ENCODE measurements around the gene KRI1. TPM values are rescaled to one million over a fixed set of nuclear protein-coding genes. Genes with fewer than 3 reads are reported as not detected.

KRI1 gene
- 8.0 and 10.7 TPM in 2 replicates for total RNA-seq

DNA sequence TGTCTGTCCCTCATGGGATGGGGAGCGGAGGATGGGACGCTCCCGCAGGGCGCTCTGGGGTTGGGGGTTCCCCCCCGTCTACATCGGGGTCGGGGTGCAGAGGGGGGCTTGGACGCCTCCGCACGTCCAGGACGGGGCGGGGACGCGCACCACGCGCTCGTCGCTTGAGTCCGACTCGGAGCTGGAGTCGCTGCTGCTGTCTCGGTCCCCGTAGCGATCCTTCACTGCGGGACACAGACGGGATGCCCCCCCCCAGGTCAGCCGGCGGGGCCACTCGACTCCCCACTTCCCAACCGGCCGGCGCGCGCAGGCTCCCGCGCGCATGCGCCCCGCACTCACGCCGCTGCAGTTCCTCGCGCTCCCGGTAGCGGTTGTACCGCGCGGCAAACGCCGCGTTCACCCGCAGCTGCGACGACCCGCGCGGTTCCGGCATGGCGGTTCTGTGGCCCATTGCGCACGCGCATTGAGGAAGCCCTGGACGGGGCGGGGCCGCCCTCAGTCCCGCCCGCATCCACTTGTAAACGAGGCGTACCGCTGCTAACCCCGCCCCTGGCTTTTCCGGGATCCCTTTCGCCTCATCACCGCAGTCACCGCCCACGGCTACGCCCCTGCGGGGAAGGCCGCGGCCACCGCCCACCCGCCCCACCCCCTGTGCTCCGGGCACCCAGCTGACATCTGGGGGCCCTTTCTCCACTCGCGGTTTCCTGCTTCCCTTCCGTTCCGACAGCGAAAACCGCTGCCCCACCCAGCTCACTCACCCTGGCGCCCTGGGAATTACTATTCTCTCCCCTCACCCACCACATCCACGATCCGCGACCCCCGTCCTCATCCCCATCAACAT lies at the start of gene KRI1:
Gene KRI1, minus strand, starts transcription at position 444 of the 841 bp plus-strand sequence. Its CDS starts 11 bp downstream, at position 433.

DNA sequence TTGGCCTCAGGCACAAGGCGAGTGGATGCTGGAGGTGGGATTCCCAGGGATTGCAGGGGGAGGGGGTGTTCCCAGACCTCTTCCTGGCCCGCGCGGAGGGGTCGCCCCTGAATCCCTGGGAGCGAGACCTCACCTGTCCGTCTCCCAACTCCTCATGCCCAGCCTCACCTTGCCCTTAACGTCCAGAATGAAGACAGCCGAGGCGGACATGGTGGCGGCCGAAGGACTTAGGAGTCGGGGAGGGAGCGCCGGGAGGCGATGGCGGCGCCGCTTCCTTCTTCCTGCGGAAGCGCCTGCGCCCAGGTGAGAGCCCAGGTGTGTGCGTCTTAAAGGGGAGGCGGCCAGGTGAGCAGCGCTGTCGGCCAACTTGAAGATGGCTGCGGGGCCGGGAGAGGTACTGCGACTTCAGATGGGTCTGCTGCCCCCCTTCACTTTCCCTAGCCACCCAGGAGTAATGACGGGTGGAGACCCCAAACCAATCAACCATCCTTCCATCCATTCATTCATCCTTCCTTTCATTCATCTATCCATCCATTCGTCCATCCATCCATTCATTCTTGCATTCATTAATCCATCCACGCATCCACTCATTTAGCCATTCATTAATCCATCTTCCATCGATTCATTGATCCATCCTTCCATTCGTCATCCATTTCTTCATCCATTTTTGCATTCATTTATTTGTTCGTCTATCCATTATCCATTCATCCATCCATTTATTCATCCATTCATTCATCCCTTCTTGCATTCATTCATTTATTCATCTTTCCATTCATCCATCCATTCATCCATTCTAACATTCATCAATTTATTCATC lies 21.4 kb upstream of the KRI1 start, which contains the start of gene AP1M2:
Gene AP1M2, minus strand, starts transcription at position 291 of the 817 bp plus-strand sequence. Its CDS starts 81 bp downstream, at position 210.

DNA sequence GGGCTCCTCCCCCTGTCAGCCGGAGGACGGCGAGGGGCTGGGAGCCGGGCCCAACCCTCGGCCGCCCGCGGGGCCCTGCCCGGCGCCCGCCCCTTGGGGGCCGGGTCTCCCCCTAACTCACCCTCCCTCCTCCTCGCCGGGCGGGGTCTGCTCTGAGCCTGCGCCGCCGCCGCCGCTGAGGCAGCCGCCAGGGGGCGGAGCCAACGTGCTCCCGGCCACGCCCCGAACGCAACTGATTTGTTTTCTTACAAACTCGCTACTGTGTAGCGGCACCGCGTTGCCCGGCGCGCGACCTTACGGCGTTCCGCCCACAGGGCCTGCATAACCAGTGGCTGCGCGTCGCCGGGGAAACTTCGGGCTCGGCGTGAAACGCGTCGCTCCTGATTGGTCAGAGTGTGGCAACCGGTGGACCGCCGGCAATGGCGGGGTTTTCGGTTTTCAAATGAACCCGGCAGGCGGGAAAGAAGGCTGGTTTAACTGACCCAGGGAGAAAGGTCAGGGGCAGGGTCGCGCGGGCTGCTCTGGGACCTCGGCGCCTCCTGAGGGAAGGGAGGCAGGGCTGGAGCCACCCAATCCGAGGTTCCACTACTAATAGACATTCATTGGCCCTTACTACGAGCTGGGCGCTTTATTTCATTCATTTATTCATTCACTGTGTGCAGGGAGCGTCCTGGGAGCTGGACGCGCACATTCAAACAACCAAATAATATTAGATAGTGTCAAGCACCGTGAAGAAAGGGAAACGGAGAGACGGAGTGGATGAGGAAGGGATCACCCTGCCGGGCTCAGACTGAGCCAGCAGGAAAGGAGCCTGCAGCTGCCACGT lies 3.2 kb upstream of the KRI1 start, which contains the start of gene CDKN2D:
Gene CDKN2D, minus strand, starts transcription at position 154 of the 826 bp plus-strand sequence. CDS start 326 bp downstream, outside the sequence.

GRCh38 chr19:10543420-10544241 lies 22.2 kb downstream of the KRI1 start, which contains the start of gene ATG4D:
Gene ATG4D (plus strand): TSS chr19:10543904. CDS start chr19:10544091, 187 bp downstream.

GRCh38 chr19:10517361-10517759 lies 48.5 kb downstream of the KRI1 start, which contains the start of gene S1PR5:
Gene S1PR5 (minus strand): TSS chr19:10517447. CDS start chr19:10515011, 2,436 bp downstream.

Other genes starting within 250 kb of the KRI1 start
- 12.5 and 19.6 TPM in 2 replicates for gene FDX2, start 250.0 kb downstream of the KRI1 start, total RNA-seq
- gene RAVER1, start 232.5 kb downstream of the KRI1 start, total RNA-seq: 17.3 and 27.0 TPM in 2 replicates
- 6.7 and 8.3 TPM in 2 replicates for gene ICAM3, start 226.4 kb downstream of the KRI1 start, total RNA-seq
- gene TYK2, start 185.4 kb downstream of the KRI1 start, total RNA-seq: 82.5 and 86.6 TPM in 2 replicates
- gene CDC37, start 162.5 kb downstream of the KRI1 start, total RNA-seq: 119 and 153 TPM in 2 replicates
- 9.7 and 10.0 TPM in 2 replicates for gene PDE4A, start 145.5 kb downstream of the KRI1 start, total RNA-seq
- 79.0 and 82.3 TPM in 2 replicates for gene KEAP1, start 62.7 kb downstream of the KRI1 start, total RNA-seq
- gene S1PR5, start 48.6 kb downstream of the KRI1 start, total RNA-seq: 1.7 and 4.8 TPM in 2 replicates
- gene ATG4D, start 22.1 kb downstream of the KRI1 start, total RNA-seq: 9.9 and 14.3 TPM in 2 replicates
- gene CDKN2D, start 3.0 kb upstream of the KRI1 start, total RNA-seq: 9.8 and 11.6 TPM in 2 replicates
- 0.13 TPM in 1 of 2 replicates, not detected in the other for gene AP1M2, start 21.3 kb upstream of the KRI1 start, total RNA-seq
- gene SLC44A2, start 59.5 kb upstream of the KRI1 start, total RNA-seq: 97.8 and 132 TPM in 2 replicates
- 94.9 and 121 TPM in 2 replicates for gene ILF3, start 88.3 kb upstream of the KRI1 start, total RNA-seq
- 21.7 and 29.0 TPM in 2 replicates for gene QTRT1, start 135.4 kb upstream of the KRI1 start, total RNA-seq
- gene DNM2, start 152.1 kb upstream of the KRI1 start, total RNA-seq: 104 and 122 TPM in 2 replicates

All from smooth muscle cell of the pulmonary artery (primary cell).